Breast epithelium (tissue), 3 donors: ENCODE data around the gene PRDM15.

ENCODE experiments used
- CTCF ChIP-seq, 3 donors: fragments of 450-650 bp; IDR thresholded peaks; one replicate each; pipeline ENCODE4 v1.5.1; 2016 to 2017; ENCODE audit warnings: antibody characterized with exemption in 3 of 3, mild to moderate bottlenecking in 3 of 3, moderate library complexity in 3 of 3
- POLR2A ChIP-seq: fragments of 450-650 bp; IDR thresholded peaks from one replicate; pipeline ENCODE4 v1.6.1; 2016; ENCODE audit warnings: antibody characterized with exemption, mild to moderate bottlenecking, moderate library complexity
- POLR2AphosphoS5 ChIP-seq, 3 donors: sonication (generic); formaldehyde crosslinking; IDR thresholded peaks; one replicate each; pipeline ENCODE4 v1.6.1; 2017; ENCODE audit warnings: antibody characterized with exemption in 3 of 3

DNA sequence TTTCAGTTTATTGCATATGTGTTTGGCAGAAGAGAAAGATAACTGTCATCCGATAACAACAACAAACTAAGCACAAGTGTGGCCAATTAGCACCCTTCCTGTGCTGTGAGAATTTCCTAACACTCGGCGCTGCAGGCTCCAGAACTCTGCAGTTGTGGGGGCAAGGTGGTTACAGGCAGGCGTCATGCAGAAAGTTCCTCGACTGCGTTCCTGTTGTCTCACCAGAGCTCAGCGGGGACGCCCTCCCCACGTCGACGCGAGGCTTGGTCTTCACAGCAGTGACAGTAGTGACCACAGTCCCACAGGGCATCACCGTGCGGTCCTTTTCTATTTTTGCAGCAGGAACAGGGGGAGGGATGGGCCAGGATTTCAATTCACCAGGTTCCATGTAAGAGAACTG, 27.6 kb upstream of the PRDM15 start:
- TF ChIP-seq CTCF (IDR thresholded peaks at IDR 0.05) (no peak), POLR2A (no peak), POLR2AphosphoS5 (IDR thresholded peaks at IDR 0.05) (no peak)
